GM19455 (cell line): Measurements from ENCODE around the gene PCDHGA11.
"Not testable (repeated sequence)": the region's sequence is repeated elsewhere in the genome, so short reads cannot be mapped to it uniquely, and the experiment has no call there.

ENCODE experiments used
- ATAC-seq: cut with Tn5 transposase; IDR thresholded peaks from one replicate; pipeline ENCODE4 v1.9.1; 2021; ENCODE audit not compliant: unreplicated experiment

PCDHGA11 gene

GRCh38 chr5:141430332-141431113 is 9.7 kb downstream of the PCDHGA11 start, which contains the start of gene PCDHGA12:
PCDHGA12 (plus strand) TSS chr5:141430507; CDS start chr5:141430760, 253 bp downstream.
- ATAC-seq: peak; percentile 89

GRCh38 chr5:141431286-141431685 is 10.4 kb downstream of the PCDHGA11 start:
- ATAC-seq: peak; percentile 54

- not testable (repeated sequence) for ATAC-seq
These were observed 11.5 kb downstream of the PCDHGA11 start for GRCh38 chr5:141432308-141432707.

- ATAC-seq: not testable (repeated sequence)
These were observed 11.9 kb downstream of the PCDHGA11 start for GRCh38 chr5:141432726-141433125.

GRCh38 chr5:141434006-141434405 is 13.2 kb downstream of the PCDHGA11 start:
- ATAC-seq: no peak

GRCh38 chr5:141437221-141437620 is 16.4 kb downstream of the PCDHGA11 start:
- ATAC-seq: no peak

- no peak for ATAC-seq
These were observed 18.7 kb downstream of the PCDHGA11 start for GRCh38 chr5:141439411-141440141.

- ATAC-seq: no peak
These were observed 19.5 kb downstream of the PCDHGA11 start for GRCh38 chr5:141440341-141440740.

- no peak for ATAC-seq
These were observed 20.8 kb downstream of the PCDHGA11 start for GRCh38 chr5:141441571-141442170.

GRCh38 chr5:141465351-141465750 is 44.5 kb downstream of the PCDHGA11 start:
- no peak for ATAC-seq
